ENCODE results near the gene ADAMTSL3. TPM values are rescaled to one million over a fixed set of nuclear protein-coding genes. Genes with fewer than 3 reads are reported as not detected.

ADAMTSL3 gene
- total and polyA plus RNA-seq, 4 donors, result 3.5 to 19.0 (median 8.0) TPM

- Histone ChIP-seq H3K9me3 (ENCODE audit: control insufficient read depth in 4 of 4, low read length in 3 of 4) (no peaks in the 10 kb centered on the region), H3K36me3 (ENCODE audit: control insufficient read depth in 4 of 4, insufficient read depth in 3 of 4, low read depth in 1 of 4, low read length in 3 of 4) (no peaks in the 10 kb centered on the region), H3K4me1 (ENCODE audit: control insufficient read depth in 4 of 4, insufficient read depth in 4 of 4, low read length in 3 of 4) (peaks cover 7 to 29% (median 14%) of the 10 kb centered on the region in 4 donors), H3K27me3 (ENCODE audit: control insufficient read depth in 4 of 4, insufficient read depth in 4 of 4, low read length in 3 of 4) (no peaks in the 10 kb centered on the region), H3K27ac (ENCODE audit: low read depth in 1 of 2, low read length in 2 of 2) (peak overlapping the region; percentile 66 to 96), H3K4me3 (ENCODE audit: low read depth in 1 of 3, low read length in 3 of 3) (no peak overlapping the region), H3K9ac (ENCODE audit: low read depth in 1 of 2, low read length in 2 of 2) (no peak overlapping the region)
- DNase-seq (ENCODE audit: low spot score), result no peak
- TF ChIP-seq YY1 (IDR thresholded peaks at IDR 0.05) (peak; percentile 89), HNF4A (conservative IDR thresholded peaks at IDR 0.05) (peak; percentile 71 to 74), TAF1 (conservative IDR thresholded peaks at IDR 0.05) (no peak), EGR1 (IDR thresholded peaks at IDR 0.05; ENCODE audit: low read depth in 2 of 2) (peak in 1 of 2 donors; percentile 55), HNF4G (IDR thresholded peaks at IDR 0.05) (no peak), NR2F2 (IDR thresholded peaks at IDR 0.05) (peak; percentile 84), MAX (IDR thresholded peaks at IDR 0.05) (peak; percentile 55), RXRA (IDR thresholded peaks at IDR 0.05) (peak; percentile 89 to 93), FOXA2 (IDR thresholded peaks at IDR 0.05) (peak; percentile 29), GABPA (IDR thresholded peaks at IDR 0.05 in 1 of 2, conservative IDR thresholded peaks at IDR 0.05 in 1 of 2) (peak; percentile 57 to 82), RAD21 (IDR thresholded peaks at IDR 0.05) (peak; percentile 44 to 61), FOXA1 (IDR thresholded peaks at IDR 0.05) (peak; percentile 55), REST (IDR thresholded peaks at IDR 0.05) (no peak), CTCF (IDR thresholded peaks at IDR 0.05; ENCODE audit: low read depth, low read length, missing input control) (peak; percentile 6), JUND (IDR thresholded peaks at IDR 0.05) (peak; percentile 64 to 65), SP1 (IDR thresholded peaks at IDR 0.05) (peak; percentile 53), ZBTB33 (IDR thresholded peaks at IDR 0.05) (no peak), ATF3 (IDR thresholded peaks at IDR 0.05) (no peak)
- 19% methylated on average over 2 of the region's 2 CpGs for WGBS
Observed at GRCh38 chr15:83845230-83845629, 191.3 kb downstream of the ADAMTSL3 start.
